GM10248 (cell line): Measurements from ENCODE around the gene TNNI3K.

Experiments used
- CTCF ChIA-PET: fragments of 300-600 bp; sonication (Branson Sonifier 250); formaldehyde crosslinking; extraction: SDS; loops from one replicate; lab custom pipeline; 2021; ENCODE audit warnings: antibody characterized with exemption; lab: Yijun Ruan, JAX
- POLR2A ChIA-PET: fragments of 350-650 bp; sonication (Branson Sonifier 250); formaldehyde crosslinking; extraction: SDS; loops from one replicate; lab custom pipeline; 2020; ENCODE audit warnings: antibody characterized with exemption; lab: Yijun Ruan, JAX
- DNase-seq: peaks from one replicate; pipeline ENCODE4 v3.0.0; 2012; ENCODE audit errors: extremely low spot score
- TF ChIP-seq, protein P1 (sequence below): IDR thresholded peaks from 2 replicates; pipeline ENCODE4 v1.5.1; 2012; ENCODE audit warnings: mild to moderate bottlenecking, low read depth; ENCODE audit errors: extremely low read depth, missing control alignments, control extremely low read depth

TNNI3K gene

DNA sequence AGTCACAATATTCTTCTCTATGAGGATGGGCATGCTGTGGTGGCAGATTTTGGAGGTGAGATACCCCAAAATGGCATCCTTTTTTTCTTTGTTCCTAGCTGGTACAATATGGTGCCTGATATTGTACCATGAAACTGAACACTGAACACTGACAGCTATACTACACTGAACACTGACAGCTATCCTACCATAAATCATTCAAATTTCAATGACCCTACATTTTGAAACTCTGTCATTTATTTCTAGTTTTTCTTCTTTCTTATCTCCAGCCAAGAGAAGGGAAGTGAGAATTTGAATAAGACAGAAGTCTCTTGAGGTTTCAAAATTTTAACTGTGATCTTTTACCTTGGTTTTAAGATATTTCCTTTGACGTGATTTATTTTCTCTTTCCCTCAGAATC lies 200.9 kb downstream of the TNNI3K start:
- TF ChIP-seq, protein P1, sequence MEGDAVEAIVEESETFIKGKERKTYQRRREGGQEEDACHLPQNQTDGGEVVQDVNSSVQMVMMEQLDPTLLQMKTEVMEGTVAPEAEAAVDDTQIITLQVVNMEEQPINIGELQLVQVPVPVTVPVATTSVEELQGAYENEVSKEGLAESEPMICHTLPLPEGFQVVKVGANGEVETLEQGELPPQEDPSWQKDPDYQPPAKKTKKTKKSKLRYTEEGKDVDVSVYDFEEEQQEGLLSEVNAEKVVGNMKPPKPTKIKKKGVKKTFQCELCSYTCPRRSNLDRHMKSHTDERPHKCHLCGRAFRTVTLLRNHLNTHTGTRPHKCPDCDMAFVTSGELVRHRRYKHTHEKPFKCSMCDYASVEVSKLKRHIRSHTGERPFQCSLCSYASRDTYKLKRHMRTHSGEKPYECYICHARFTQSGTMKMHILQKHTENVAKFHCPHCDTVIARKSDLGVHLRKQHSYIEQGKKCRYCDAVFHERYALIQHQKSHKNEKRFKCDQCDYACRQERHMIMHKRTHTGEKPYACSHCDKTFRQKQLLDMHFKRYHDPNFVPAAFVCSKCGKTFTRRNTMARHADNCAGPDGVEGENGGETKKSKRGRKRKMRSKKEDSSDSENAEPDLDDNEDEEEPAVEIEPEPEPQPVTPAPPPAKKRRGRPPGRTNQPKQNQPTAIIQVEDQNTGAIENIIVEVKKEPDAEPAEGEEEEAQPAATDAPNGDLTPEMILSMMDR, result no peak
- no peak for DNase-seq
- CTCF ChIA-PET, result interaction anchor here (1.4 kb wide), 1 partner anchor 10 kb away, joined by 4 read pairs; no protein-coding TSS in a partner anchor
- POLR2A ChIA-PET, result no interaction called here

DNA sequence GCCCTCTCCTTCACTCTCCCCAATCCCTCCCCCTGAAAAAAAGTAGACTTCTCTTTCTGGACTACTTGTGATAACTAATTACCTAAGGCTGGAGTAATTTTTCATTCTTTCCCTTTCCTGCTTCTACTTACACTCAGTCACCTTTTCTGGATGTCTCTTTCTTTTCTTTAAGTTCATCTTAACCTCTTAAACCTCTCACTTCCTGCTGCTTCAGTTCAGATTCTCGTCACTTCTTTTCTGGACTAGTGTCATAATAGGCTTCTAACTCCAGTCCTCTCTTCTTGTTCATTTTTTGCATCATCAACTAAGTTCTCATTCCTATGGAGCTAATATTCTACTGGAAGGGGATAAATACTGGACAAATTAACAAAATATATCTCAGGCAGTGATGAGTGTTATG lies 201.8 kb downstream of the TNNI3K start:
- CTCF ChIA-PET, result interaction anchor here (1.4 kb wide), 1 partner anchor 16 kb away, joined by 3 read pairs; no protein-coding TSS in a partner anchor

DNA sequence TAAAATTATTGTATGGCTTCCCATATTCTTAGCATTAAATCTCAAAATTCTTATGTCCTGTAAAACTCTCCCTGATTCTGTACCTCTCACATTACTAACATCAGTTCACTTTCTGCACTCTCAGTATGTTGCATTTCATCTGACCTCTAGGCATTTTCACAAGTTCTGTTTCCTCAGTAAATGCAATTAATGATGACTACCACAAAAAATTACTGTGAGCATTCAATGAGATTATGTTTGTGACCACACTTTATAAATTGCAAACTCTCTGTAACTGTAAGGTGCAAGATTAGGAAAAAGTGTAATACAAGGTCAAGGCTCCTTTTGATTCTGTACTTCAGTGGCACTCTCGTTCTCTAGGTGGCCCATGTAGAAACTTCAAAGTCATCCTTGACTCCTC lies 216.8 kb downstream of the TNNI3K start:
- ChIA-PET CTCF (no interaction called here), POLR2A (no interaction called here)
- DNase-seq, result no peak
- TF ChIP-seq, protein P1, result no peak

More for the DNA sequence above, 201.8 kb downstream of the TNNI3K start:
- POLR2A ChIA-PET, result no interaction called here
- TF ChIP-seq, protein P1, result no peak
- DNase-seq, result no peak

DNA sequence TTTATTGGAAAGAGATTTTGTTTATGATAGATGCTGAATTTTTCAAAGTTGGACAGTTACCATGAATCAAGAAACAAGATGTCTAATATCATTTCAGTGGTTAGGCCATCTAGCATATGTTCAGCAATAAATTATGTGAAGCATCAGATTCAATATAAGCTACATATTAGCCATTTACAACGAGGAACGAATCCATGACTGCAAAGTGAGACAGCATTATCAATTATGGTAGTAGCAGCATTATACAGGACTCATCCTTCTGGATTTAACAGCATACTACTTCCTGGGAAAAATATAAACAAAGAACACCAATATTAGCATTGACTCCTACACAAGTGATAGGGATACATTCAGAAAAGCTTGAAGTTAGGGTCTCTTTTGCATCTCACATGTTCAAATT lies 218.1 kb downstream of the TNNI3K start:
- ChIA-PET CTCF (interaction anchor here (1.0 kb wide), 1 partner anchor 16 kb away, joined by 3 read pairs; no protein-coding TSS in a partner anchor), POLR2A (no interaction called here)
- TF ChIP-seq, protein P1, result no peak
- DNase-seq, result no peak

DNA sequence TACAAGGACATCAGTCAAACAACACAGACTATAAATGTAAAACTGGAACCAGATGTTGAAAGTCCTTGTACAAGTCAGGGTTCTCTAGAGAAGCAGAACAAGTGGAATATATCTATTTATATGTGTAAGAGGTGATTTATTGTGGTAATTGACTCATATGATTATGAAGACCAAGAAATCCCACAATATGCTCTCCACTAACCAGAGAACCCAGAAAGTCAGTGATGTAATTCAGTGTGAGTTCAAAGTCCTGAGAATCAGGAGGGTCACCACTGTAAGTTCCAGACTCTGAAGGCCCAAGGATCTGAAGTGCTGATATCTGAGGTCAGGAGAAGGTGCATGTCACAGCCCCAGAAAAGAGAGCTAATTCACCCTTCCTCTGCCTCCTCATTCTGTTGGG lies 220.2 kb downstream of the TNNI3K start:
- DNase-seq, result no peak
- ChIA-PET CTCF (interaction anchor here (2.6 kb wide), 1 partner anchor 14 kb away, joined by 8 read pairs; no protein-coding TSS in a partner anchor), POLR2A (no interaction called here)
- TF ChIP-seq, protein P1, result no peak

DNA sequence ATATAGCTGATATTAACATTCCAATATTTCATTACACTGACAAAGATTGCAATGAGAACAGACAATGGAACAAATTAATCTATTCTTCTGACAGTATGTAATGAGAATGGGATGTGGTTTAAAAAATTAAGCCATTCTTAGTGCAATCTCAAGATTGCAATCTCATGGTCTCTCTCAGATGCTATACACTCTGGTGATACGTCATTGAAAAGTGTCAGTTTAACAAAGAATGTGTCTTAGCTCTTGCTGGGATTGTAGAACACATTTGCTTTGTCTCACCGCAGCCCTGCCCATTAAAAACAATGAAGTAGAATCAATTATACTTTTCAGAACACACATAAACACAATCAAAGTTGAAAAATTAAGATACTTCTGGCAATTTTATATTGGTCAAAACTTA lies 222.1 kb downstream of the TNNI3K start:
- TF ChIP-seq, protein P1, result no peak
- DNase-seq, result no peak
- ChIA-PET CTCF (interaction anchor here (1.5 to 2.6 kb wide), 2 partner anchors 12 to 26 kb away, joined by 3 to 8 read pairs; no protein-coding TSS in a partner anchor), POLR2A (no interaction called here)
